ENCODE data around the gene CCL19. TPM values are rescaled to one million over a fixed set of nuclear protein-coding genes. Genes with fewer than 3 reads are reported as not detected.

The CCL19 gene
- total RNA-seq, 1 donor from 2014 or later, result not detected

DNA sequence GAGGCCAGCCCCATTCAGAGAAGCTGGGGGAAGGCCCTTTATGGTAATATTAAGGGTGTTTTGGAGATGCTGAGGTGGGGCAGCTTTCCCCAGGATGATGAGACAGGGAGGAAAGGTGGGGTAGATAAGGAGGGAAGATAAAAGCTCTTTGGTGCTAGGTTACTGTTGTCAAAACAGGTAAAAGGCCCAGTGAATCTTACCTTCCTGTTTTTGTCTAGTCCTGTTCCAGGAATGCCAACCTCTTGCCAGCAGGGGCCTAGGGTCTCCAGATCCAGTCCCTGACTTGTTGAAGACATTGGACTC, 27.8 kb downstream of the CCL19 start:
- DNase-seq (ENCODE audit: low read depth in 2 of 2), result no peak

DNA sequence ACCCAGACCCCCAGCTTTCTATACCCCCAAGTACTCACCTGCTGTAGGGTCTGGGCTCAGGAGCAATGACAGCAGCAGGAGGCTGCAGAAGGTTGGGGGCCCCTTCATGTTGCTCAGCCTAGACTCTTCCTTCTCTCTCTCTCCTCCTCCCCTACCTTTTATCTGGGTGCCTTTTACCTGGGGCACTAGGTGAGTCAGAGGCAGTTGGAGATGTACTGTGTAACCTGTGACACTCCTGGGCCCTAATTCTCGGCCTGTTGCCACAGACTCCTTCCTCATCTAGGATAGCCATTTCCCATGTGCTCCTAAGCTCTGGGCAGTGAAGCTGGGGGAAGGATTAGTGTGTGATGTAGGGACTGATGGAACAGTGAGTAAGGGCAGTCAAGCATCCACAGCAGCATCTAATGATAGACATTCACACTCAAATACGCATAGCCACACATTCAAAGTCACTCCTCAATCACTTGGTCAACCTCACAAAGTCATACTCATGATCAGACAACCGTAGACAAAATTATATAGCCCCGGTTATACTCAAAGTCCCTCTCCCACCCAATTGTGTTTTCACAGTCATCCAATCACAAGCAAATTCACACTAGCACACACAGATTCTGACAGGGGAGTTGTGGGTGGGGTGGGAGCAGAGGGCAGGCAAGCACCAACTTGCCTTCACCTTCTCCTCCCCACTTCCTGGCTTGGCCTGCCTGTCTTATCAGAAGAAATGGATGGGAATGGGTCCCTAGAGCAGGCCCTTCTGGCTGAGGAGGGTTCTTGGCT, 28.4 kb downstream of the CCL19 start, which contains the start of gene CCL27:
CCL27 (minus strand) TSS at position 132 of the 777 bp plus-strand sequence; CDS start at position 108, 24 bp downstream.
- no peak for DNase-seq (ENCODE audit: low read depth in 2 of 2)

DNA sequence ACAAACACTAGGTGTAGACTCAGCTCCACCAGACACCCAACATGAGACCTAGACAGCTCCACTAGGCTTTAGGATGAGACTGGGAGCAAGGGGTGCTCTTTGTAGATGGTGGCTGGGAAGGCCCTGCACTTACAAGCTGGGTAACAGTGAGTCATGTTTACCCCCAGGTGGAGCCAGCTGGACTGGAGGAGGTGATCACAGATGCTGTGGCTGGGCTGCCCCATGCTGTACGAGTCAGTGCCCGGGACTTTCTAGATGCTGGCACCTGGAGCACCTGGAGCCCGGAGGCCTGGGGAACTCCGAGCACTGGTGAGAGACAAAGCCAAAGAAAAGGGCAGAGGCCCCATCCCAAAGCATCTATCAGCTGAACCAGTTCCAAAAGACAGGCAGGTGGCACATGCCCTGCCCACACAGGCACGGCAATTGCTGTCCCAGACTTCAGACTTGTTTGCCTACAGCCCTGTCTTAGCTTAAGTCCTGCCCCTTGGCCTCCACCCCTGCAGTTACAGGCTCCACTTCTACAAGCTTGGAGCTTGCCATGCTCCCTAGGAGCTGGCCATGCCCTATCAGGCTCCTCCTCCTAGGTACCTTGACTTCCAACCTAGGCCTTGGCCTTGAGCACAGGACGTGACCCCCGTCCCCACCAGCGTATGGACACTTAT, 31.4 kb downstream of the CCL19 start:
- no peak for DNase-seq (ENCODE audit: low read depth in 2 of 2)

DNA sequence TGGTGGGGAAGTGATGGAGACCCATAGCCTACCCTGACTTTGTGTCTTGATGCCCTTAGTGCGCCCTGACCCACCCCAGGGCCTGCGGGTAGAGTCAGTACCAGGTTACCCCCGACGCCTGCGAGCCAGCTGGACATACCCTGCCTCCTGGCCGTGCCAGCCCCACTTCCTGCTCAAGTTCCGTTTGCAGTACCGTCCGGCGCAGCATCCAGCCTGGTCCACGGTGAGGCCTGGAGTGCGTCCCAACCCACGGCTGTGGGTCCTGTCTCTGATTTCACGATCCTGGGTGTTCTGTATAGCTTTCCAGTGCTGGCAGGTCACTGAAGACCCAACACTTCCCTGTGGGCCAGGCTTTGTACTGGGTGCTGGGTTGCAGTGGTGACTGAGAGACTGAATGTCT, 32.6 kb downstream of the CCL19 start:
- no peak for DNase-seq (ENCODE audit: low read depth in 2 of 2)

DNA sequence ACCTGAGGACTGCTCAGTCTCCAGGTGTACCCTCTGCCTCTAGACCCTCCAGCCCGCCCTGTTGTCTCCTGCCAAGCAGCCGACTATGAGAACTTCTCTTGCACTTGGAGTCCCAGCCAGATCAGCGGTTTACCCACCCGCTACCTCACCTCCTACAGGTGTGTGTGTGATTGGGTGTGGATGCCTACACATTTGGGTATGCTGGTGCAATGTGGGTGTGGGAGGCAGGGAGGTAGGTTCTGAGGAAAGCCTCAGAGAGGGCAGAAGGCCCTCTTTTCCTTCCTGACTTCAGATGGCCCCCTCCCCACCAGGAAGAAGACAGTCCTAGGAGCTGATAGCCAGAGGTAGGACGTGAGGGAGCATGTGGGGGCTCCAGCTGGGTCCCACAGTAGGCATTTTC, 34.1 kb downstream of the CCL19 start:
- no peak for DNase-seq (ENCODE audit: low read depth in 2 of 2)

DNA sequence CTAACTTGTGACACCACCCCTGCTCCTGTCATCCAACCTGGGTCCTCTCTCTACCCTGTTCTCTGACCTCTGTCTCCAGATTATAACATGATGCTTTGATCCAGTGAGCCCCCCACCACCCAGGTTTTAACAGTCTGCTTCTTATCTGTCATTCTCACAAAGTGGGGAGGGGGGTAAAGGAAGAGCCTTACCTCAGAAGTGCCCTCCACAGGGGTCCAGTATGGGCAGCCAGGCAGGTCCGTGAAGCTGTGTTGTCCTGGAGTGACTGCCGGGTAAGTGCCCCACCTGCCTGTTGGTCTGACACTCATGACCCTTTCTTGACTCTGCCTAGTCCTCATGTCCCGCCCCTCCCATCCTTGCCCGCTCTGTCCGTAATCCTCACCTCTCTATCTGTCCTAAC, 35.7 kb downstream of the CCL19 start:
- DNase-seq (ENCODE audit: low read depth in 2 of 2), result no peak

DNA sequence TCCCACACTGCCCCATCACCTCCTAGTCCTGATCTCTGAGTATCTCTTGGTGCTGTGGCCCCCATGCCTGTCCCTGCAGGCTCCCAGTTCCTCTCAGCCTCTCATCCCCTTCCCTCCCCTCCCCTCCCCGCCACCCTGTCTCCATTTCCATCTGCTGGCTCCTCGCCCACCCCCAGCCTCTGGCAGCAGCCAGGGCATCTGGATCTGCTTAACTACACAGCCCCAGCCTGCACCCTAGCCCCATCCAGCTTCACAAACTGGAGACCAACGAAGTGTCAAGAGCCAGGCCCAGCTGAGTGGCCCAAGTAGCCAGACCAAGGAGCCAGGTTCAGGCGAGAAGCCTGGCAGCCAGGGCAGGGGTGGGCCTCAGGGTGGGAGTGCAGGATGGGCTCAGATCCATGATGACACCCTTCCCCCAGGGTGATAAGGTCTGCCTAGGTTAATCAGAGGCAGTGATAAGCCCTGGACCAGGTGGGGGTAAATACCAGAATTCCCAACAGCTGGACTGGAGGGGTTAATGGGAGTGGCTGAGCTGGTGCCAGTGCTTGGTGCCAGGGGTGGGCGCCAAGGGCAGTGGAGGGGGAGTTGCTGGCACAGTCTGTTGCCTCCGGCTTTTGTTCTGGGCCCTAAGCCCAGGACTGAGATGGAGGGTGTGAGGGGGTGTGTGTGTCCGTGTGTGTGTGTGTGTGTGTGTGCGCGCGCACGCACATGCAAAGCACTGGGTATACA, 36.6 kb downstream of the CCL19 start:
- DNase-seq (ENCODE audit: low read depth in 2 of 2), result peak in 1 of 2 donors; percentile 69

DNA sequence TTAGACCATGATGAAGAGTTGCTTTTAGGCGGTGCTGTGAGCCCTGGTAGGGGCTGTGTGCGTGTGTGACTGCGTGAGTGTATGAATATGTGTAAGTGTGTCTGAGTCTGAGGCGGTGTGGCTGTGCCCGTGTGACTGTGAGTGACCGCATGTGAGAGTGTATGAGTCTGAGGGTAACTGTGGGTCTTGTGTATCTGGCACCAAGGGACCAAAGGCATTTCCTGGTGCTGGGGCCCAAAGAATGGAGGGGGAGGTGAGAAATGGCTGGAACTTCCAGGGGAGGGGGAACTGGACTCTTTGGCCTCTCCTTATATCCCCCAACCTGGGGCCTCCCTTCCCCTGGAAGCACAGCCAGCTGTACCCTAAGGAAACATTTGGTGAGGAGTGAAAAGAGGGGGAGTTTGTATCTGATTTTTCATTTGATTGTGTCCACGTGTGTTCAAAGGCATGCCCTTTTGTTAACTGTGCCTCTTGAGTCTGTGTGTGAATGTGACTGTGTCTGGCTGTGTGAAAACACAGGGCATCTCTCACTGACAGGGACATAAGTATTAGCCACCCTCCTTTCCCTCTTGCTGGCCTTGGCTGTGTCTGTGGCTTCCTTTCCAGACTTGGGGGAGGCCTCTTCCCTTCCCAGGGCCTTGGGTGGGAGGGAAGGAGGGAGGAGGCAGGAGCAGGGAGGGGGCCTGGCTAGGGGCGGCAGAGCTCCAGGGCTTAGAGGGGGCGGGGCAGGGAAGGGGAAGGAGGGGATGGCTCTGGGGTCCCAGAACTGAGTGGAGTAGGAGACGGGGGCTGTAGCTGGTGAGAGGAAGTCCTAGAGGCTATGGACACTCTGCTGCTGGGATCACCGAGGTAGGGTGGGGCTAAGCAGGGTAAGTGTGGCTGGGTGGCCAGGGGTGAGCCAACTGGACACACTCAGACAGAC, 37.7 kb downstream of the CCL19 start:
- DNase-seq (ENCODE audit: low read depth in 2 of 2), result peak; percentile 33 to 46

DNA sequence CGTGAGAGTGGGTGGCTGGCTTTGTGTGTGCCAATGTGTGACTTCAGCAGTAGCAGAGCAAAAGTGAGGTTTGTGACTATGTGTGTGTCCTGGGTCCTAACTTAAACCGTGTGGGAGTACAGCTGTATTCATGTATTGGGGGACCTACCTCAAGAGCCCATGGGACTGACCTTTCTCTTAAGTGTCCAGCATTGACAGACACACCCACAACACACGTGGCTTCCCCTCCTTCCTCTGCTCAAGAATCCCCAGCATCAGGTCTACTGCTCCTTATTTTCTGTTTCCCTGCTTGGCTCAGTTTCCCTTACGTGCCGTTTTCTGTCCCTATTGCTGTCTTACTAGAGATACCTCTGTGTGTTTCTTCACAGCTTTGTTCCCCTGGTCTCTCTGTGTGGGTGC, 38.5 kb downstream of the CCL19 start:
- no peak for DNase-seq (ENCODE audit: low read depth in 2 of 2)

DNA sequence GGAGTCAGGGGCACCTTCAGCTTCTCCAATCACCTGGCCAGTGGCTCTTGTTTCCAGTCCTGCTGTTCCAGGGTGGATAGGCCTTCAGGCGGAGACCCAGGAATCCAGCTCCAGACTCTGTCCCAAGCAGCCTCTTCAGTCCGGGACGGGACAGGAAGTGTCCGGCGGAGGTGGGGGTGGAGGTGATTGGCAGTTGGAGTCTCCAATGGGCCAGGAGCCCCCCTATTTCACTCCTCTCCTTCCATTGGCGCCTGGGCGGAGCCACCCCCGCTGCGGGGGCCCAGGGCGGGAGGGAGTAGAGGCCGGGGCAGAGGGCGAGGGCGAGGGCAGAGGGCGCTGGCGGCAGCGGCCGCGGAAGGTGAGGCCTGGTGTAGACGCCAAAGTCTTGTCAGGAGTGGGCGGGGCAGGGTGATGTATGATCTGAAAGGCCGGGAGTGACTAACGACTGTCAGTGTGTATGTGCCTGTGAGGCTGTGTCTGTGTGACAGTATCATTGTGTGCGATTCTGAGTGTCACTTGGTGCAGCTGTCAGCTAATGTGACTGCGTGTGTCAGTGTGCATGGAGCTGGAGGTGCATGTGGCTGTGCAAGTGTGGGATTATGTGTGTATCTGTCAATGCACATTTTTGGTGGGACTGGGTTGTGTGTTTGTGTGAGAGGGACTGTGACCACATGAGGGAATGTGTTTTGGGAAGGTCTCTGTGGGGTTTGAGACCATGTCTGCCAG, 39.0 kb downstream of the CCL19 start, which contains the start of gene IL11RA:
IL11RA (plus strand) TSS at position 310 of the 726 bp plus-strand sequence. CDS start 3,033 bp downstream, outside the sequence.
- peak; percentile 83 to 89 for DNase-seq (ENCODE audit: low read depth in 2 of 2)

DNA sequence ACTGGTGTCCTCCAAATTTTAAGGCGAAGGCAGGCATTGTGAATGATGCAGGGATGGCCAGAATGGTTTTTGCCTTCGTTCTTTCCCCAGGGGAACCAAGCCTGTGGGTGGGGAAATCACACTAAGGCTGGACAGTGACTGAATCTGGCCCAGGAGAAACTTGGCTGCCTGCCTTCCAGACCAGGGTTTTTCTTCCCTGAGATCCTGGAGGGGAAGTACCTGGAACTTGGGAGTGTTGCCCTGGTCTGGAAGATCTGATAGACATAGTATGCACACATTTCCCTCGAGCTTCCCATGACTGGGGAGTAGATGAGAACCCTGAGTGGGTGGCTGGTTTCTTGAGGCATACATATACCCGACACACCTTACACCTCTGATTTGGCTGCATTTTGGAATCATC, 39.8 kb downstream of the CCL19 start:
- peak in 1 of 2 donors; percentile 28 for DNase-seq (ENCODE audit: low read depth in 2 of 2)

DNA sequence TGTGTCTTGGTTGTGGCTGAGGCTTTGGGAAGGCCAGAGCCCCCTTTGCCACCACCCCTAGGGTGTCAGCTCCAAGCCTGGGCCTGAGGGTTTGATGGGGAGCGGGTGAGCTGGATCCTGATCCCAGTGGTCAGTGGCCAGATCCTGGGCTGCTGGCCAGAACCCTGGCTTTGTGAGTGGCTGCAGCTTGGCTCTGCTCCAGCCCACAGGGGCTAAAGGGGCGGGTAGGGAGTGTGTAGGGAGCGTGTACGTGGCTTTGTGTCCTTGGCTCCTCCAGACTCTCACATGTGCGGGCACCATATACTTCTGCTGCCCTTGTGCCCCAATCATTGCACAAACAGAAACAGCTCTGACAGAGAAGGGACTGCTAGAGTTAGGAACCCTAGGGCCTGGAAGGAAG, 40.3 kb downstream of the CCL19 start:
- peak in 1 of 2 donors; percentile 43 for DNase-seq (ENCODE audit: low read depth in 2 of 2)

DNA sequence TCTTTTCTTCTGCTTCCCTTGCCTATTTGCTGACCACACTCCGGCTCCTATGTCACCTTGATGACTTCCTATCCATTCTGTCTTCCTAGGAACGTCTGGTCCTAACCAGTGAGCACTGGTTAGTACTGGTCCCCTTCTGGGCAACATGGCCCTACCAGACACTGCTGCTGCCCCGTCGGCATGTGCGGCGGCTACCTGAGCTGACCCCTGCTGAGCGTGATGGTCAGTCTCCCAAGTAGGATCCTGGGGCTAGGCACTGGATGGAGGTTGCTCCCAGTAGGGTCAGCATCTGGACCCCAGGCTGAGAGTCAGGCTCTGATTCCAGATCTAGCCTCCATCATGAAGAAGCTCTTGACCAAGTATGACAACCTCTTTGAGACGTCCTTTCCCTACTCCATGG, 42.4 kb downstream of the CCL19 start:
- no peak for DNase-seq (ENCODE audit: low read depth in 2 of 2)

DNA sequence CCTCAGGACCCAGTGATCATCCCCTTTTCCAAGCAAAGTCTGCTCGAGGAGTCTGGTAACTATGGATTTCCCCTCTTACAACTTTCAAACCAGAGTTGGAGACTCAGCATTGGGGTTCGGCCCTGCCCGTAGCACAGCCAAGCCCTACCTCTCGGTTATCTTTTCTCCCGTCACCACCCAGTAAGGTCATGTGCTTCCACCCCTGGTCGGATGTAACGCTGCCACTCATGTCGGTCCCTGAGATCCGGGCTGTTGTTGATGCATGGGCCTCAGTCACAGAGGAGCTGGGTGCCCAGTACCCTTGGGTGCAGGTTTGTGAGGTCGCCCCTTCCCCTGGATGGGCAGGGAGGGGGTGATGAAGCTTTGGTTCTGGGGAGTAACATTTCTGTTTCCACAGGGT, 43.4 kb downstream of the CCL19 start:
- no peak for DNase-seq (ENCODE audit: low read depth in 2 of 2)

DNA sequence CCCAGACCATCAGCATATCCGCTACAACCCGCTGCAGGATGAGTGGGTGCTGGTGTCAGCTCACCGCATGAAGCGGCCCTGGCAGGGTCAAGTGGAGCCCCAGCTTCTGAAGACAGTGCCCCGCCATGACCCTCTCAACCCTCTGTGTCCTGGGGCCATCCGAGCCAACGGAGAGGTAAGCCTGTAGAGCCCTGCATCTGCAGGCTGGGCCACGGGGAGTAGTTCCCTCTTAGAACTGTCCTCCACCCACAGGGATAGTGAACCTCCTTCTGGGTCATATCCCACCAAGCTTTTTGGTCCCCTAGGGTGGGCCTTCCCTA, 44.0 kb downstream of the CCL19 start:
- DNase-seq (ENCODE audit: low read depth in 2 of 2), result no peak

DNA sequence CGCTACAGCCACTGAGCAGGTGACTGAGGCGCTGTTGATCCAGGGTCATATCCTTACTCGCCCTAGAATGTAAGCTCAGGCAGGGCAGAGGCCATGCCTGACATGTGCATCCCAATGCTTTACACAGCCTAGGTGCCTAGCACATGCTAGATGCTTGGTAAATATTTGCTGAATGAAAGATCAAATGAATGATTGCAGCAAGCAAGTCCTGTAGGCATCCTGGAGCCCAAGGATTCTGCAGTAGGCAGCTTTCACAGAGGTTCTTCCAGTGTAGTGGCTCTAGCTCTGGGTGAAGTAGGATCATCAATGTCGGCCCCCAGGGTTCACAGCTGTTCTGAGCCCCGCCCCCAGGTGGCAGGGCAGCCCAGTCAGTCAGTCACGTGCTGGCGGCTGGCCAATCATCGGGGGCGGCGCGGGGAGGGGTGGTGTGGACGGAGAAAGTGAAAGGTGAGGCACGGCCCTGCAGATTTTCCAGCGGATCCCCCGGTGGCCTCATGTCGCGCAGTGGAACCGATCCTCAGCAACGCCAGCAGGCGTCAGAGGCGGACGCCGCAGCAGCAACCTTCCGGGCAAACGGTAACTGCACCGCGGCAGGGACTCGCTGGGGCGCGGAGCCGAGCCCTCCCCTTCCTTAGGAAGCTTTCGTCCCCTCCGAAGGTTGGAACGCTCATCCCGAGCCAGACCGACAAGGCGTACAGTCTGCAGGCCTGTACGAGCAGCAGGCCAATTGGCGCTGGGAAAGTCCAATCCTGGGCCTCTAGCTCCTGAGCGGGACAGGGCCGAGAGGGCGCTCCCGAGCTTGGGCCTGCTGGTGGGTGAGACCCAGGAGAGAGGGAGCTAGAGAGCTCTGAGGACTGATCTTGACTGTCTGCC, 44.6 kb downstream of the CCL19 start, which contains the start of gene GALT:
GALT (plus strand) TSS at position 465 of the 873 bp plus-strand sequence; CDS start at position 495, 30 bp downstream.
- peak; percentile 86 to 95 for DNase-seq (ENCODE audit: low read depth in 2 of 2)

DNA sequence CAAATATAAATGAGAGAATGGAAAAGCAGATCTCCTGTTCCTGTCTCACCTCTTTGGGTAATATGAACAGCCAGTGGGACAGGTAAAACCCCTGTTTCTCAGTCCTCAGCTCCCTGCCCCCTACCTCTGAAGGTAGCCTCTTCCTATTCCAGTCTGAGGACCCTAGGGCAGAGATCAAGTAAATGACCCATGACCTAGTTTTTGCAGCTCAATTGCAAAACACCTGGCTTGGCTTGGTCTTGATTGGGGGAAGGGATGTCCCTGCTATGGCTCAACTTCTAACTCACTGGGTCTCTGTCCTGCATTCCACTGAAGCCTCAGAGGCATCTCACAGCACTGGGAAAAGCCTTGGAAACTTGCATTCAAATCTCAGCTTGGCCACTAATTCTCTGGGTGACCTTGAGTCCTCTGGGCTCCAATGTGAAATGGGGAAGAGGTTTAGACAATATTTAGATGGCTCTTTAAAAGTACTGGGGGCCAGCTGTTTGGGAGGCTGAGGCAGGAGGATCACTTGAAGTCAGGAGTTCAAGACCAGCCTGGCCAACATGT, 46.2 kb downstream of the CCL19 start:
- no peak for DNase-seq (ENCODE audit: low read depth in 2 of 2)

DNA sequence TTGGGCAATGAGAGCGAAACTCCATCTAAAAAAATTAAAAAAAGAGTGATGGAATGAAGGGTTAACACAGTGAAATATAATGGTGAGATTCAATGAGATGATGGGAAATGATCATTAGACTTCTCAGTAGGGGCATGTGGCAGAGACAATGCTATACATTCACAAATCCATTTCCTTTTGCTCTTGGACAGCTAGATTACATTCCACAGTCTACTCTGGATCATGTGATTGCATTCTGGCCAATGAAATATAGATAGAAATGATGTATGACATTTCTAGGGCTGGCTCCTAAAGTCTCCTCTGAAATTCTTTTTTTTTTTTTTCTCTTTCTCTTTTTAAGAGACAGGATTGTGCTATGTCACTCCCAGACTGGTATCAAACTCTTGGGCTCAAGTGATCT, 48.4 kb downstream of the CCL19 start:
- DNase-seq (ENCODE audit: low read depth in 2 of 2), result no peak

All from lung microvascular endothelial cell (primary cell).